Trophoblast cell (in vitro differentiated cells and primary cell): ENCODE data around the gene RFTN1.

Experiments
- DNase-seq, 2 donors: peaks; one replicate each; pipeline ENCODE4 v3.0.0-alpha.2; 2016
- H2AFZ ChIP-seq: 2 replicates; pipeline ENCODE4 v1.6.1; 2013; ENCODE audit warnings: low read length, moderate library complexity, mild to moderate bottlenecking; ENCODE audit not compliant: insufficient read depth, poor library complexity
- H2AK5ac ChIP-seq: 2 replicates; pipeline ENCODE4 v1.6.1; 2013; ENCODE audit warnings: mild to moderate bottlenecking, low read length
- H2BK120ac ChIP-seq: 2 replicates; pipeline ENCODE4 v1.6.1; 2013; ENCODE audit warnings: low read length, mild to moderate bottlenecking, moderate library complexity; ENCODE audit not compliant: insufficient read depth, poor library complexity
- H2BK12ac ChIP-seq: 2 replicates; pipeline ENCODE4 v1.6.1; 2013; ENCODE audit warnings: mild to moderate bottlenecking, low read length, moderate library complexity
- H2BK5ac ChIP-seq: 2 replicates; pipeline ENCODE4 v1.6.1; 2013; ENCODE audit warnings: low read length, low read depth, moderate library complexity, mild to moderate bottlenecking; ENCODE audit not compliant: poor library complexity
- H3K14ac ChIP-seq: 2 replicates; pipeline ENCODE4 v1.6.1; 2013; ENCODE audit warnings: mild to moderate bottlenecking, low read length
- H3K18ac ChIP-seq: 2 replicates; pipeline ENCODE4 v1.6.1; 2013; ENCODE audit warnings: mild to moderate bottlenecking, low read length
- H3K23ac ChIP-seq: 2 replicates; pipeline ENCODE4 v1.6.1; 2013; ENCODE audit warnings: low read length
- H3K27ac ChIP-seq: 2 replicates; pipeline ENCODE4 v1.5.1; 2013; ENCODE audit warnings: low read depth, mild to moderate bottlenecking, inconsistent platforms, low read length, moderate library complexity
- H3K27me3 ChIP-seq: 2 replicates; pipeline ENCODE4 v1.6.1; 2013; ENCODE audit warnings: inconsistent platforms, mild to moderate bottlenecking, low read length, moderate library complexity; ENCODE audit not compliant: insufficient read depth
- H3K36me3 ChIP-seq, 2 experiments: 1 replicate in 1 of 2; 2 replicates in 1 of 2; pipeline ENCODE4 v1.6.1; 2013; ENCODE audit warnings: low read length in 2 of 2, mild to moderate bottlenecking in 2 of 2, moderate library complexity in 1 of 2; ENCODE audit not compliant: insufficient read depth in 2 of 2, control insufficient read depth in 1 of 2
- H3K4ac ChIP-seq: 2 replicates; pipeline ENCODE4 v1.6.1; 2013; ENCODE audit warnings: low read depth, mild to moderate bottlenecking, low read length, moderate library complexity
- H3K4me1 ChIP-seq, 2 experiments: 1 replicate in 1 of 2; 2 replicates in 1 of 2; pipeline ENCODE4 v1.6.1; 2013; ENCODE audit warnings: low read length in 2 of 2, mild to moderate bottlenecking in 2 of 2, moderate library complexity in 1 of 2; ENCODE audit not compliant: insufficient read depth in 2 of 2, control insufficient read depth in 1 of 2
- H3K4me2 ChIP-seq: 2 replicates; pipeline ENCODE4 v1.6.1; 2013; ENCODE audit warnings: inconsistent platforms, mild to moderate bottlenecking, low read length, moderate library complexity
- H3K4me3 ChIP-seq: 2 replicates; pipeline ENCODE4 v1.5.1; 2013; ENCODE audit warnings: mild to moderate bottlenecking, low read depth, low read length, inconsistent platforms
- H3K79me1 ChIP-seq: one replicate; pipeline ENCODE4 v1.6.1; 2013; ENCODE audit warnings: low read length
- H3K79me2 ChIP-seq: 2 replicates; pipeline ENCODE4 v1.6.1; 2013; ENCODE audit warnings: low read length, mild to moderate bottlenecking; ENCODE audit not compliant: control insufficient read depth, insufficient read depth, poor library complexity
- H3K9ac ChIP-seq: 2 replicates; pipeline ENCODE4 v1.6.1; 2013; ENCODE audit warnings: mild to moderate bottlenecking, low read length
- H3K9me3 ChIP-seq: 2 replicates; pipeline ENCODE4 v1.6.1; 2013; ENCODE audit warnings: low read depth, mild to moderate bottlenecking, control low read depth, inconsistent platforms, low read length; ENCODE audit not compliant: insufficient read depth
- H4K12ac ChIP-seq: 2 replicates; pipeline ENCODE4 v1.6.1; 2013; ENCODE audit warnings: low read depth, mild to moderate bottlenecking, low read length, moderate library complexity
- H4K8ac ChIP-seq: 2 replicates; pipeline ENCODE4 v1.6.1; 2013; ENCODE audit warnings: low read depth, mild to moderate bottlenecking, low read length, moderate library complexity
- H4K91ac ChIP-seq: one replicate; pipeline ENCODE4 v1.6.1; 2013; ENCODE audit warnings: low read depth, mild to moderate bottlenecking, low read length, moderate library complexity
- WGBS: extraction: QIAGEN DNeasy Blood & Tissue Kit; methylation state at CpG from one replicate; pipeline ENCODE4 v1.1.7; 2013; ENCODE audit warnings: missing lambda C conversion rate; ENCODE audit not compliant: insufficient read length, insufficient coverage; ENCODE audit errors: extremely low coverage; 5-methylcytosine and 5-hydroxymethylcytosine counted together

The RFTN1 gene

DNA sequence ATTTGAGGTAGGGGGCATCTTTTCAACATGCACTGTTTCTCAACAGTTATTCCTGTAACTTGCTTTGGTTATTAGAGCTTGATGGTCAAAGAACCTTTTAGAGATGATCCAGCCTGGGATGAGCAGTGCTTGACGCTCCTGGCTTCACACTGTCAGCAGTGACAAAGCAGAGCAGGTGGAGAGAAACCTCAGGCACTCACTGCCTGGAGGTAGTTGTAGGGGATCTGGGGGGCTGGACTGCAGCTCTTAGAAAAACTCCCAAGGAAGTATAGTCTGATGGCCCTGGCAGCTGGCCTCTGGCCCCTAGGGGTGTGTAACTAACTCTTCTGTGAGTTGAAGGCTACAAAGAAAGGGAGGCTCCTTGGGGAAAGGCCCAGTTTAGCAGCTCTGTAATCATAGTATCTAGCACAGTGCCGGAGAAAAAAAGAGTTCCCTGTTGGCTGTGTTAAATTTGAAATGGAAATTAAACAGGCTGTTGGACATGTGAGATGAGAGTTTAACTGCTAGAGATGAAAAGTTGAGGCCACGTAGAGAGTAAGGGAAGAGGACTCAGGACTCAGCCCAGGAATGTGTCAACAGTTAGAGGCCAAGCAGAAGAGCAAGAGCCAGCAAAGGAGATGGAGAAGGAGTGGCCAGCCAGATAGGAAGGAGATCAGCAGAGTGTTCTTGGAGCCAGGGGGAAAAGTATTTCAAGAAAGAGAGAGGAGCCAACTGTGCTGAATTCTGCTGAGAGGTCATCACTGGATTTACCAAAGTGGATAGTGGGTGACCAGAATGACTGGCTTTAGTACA lies 234.3 kb downstream of the RFTN1 start:
- Histone ChIP-seq H2BK12ac (no peak overlapping the region), H3K4me3 (no peak overlapping the region), H4K12ac (no peak overlapping the region), H3K9me3 (no peaks in the 10 kb centered on the region), H3K4ac (no peak overlapping the region), H3K18ac (no peak overlapping the region), H3K9ac (no peak overlapping the region), H4K91ac (no peak overlapping the region), H2BK120ac (no peak overlapping the region), H3K79me1 (no peaks in the 10 kb centered on the region), H3K27me3 (no peaks in the 10 kb centered on the region), H3K36me3 (peaks cover 3 to 6% of the 10 kb centered on the region in 2 experiments), H4K8ac (no peak overlapping the region), H2BK5ac (no peak overlapping the region), H2AK5ac (no peak overlapping the region), H2AFZ (no peak overlapping the region), H3K79me2 (no peaks in the 10 kb centered on the region), H3K4me1 (no peaks in the 10 kb centered on the region), H3K4me2 (no peak overlapping the region), H3K23ac (no peak overlapping the region), H3K27ac (no peak overlapping the region), H3K14ac (no peak overlapping the region)
- no peak for DNase-seq
- no CpG with 5 or more reads among the region's 3 CpGs for WGBS

DNA sequence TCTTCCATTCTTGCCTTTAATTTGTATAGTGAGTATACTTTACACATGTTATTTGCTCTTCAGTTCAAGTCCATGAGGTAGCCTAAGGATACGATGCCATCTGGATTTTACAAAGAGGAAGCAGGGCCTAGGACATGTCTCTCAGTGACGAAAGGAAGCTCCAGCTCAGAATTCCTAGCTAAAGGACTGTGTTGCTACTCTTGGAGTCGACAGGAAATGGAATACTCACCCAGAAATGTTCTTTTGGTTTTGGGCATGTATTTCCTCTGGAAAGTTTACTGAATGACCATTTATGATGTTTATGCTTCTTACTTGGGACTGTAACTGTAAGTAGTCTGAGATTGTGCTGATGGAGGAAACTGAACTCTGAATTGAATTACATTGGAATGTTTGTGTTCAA lies 236.0 kb downstream of the RFTN1 start:
- no peak overlapping the region for H2BK5ac ChIP-seq
- H3K9me3 ChIP-seq: no peaks in the 10 kb centered on the region
- no peaks in the 10 kb centered on the region for H3K79me2 ChIP-seq
- H4K12ac ChIP-seq: no peak overlapping the region
- H4K91ac ChIP-seq: no peak overlapping the region
- H3K27me3 ChIP-seq: no peaks in the 10 kb centered on the region
- no peak overlapping the region for H3K18ac ChIP-seq
- H3K4me3 ChIP-seq: no peak overlapping the region
- H3K4me2 ChIP-seq: no peak overlapping the region
- no peak overlapping the region for H2AK5ac ChIP-seq
- no peak overlapping the region for H3K27ac ChIP-seq
- no peak overlapping the region for H4K8ac ChIP-seq
- no peak for DNase-seq
- H3K4ac ChIP-seq: no peak overlapping the region
- H3K4me1 ChIP-seq: no peaks in the 10 kb centered on the region
- no peak overlapping the region for H3K9ac ChIP-seq
- no peak overlapping the region for H2BK120ac ChIP-seq
- no peak overlapping the region for H3K14ac ChIP-seq
- H3K23ac ChIP-seq: no peak overlapping the region
- no peaks in the 10 kb centered on the region for H3K79me1 ChIP-seq
- peaks cover 4% of the 10 kb centered on the region in 2 experiments for H3K36me3 ChIP-seq
- no peak overlapping the region for H2AFZ ChIP-seq
- WGBS: no CpG with 5 or more reads among the region's 3 CpGs
- no peak overlapping the region for H2BK12ac ChIP-seq

DNA sequence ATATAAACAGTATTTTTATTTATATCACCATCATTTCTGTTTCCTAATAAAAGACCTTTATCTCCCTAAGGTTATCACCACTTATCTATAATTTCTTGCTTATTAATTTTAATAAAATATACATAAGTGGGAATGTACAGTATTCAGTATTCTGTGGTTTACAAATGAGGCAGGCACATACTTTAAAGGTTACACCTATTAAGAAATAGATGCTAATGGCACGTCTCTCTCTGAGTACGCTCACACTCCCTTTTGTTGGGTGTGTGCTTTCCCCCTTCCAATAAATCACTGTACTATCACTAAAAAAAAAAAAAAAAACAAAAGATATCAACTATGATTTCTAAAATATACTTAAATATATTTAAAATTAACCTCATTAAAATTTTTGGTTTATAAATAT lies 239.6 kb downstream of the RFTN1 start:
- Histone ChIP-seq H4K8ac (no peak overlapping the region), H4K91ac (no peak overlapping the region), H2AFZ (no peak overlapping the region), H3K9me3 (no peaks in the 10 kb centered on the region), H2BK12ac (no peak overlapping the region), H3K36me3 (peaks cover 6 to 10% of the 10 kb centered on the region in 2 experiments), H3K79me1 (no peaks in the 10 kb centered on the region), H2BK5ac (no peak overlapping the region), H3K27ac (no peak overlapping the region), H4K12ac (no peak overlapping the region), H2AK5ac (no peak overlapping the region), H3K4me3 (no peak overlapping the region), H2BK120ac (no peak overlapping the region), H3K79me2 (no peaks in the 10 kb centered on the region), H3K23ac (no peak overlapping the region), H3K9ac (no peak overlapping the region), H3K14ac (no peak overlapping the region), H3K4me1 (no peaks in the 10 kb centered on the region), H3K27me3 (no peaks in the 10 kb centered on the region), H3K18ac (no peak overlapping the region), H3K4me2 (no peak overlapping the region), H3K4ac (no peak overlapping the region)
- no CpG with 5 or more reads among the region's 2 CpGs for WGBS
- DNase-seq: no peak

DNA sequence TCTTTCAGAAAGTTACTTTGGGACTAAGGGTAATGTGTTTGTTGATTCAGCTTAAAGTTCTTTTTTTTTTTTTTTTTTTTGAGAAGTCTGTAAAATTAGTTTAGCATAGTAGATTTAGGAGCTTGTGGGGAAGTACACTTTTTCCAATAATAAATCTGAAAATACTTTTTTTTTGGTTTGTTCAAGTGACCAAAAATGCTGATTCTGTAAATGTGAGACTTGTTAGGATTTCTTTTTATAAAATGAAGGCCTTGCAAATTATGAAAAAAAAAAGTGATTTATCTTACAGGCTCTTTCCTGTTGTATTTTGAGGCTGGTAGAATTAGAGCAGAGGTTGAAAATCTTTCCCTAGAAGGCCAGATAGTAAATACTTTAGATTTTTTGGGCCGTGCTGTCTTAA lies 240.9 kb downstream of the RFTN1 start:
- Histone ChIP-seq H3K4me3 (no peak overlapping the region), H2BK12ac (no peak overlapping the region), H3K4ac (no peak overlapping the region), H3K18ac (no peak overlapping the region), H3K79me1 (no peaks in the 10 kb centered on the region), H3K36me3 (peaks cover 6 to 9% of the 10 kb centered on the region in 2 experiments), H3K27ac (no peak overlapping the region), H3K23ac (no peak overlapping the region), H3K14ac (no peak overlapping the region), H2BK120ac (no peak overlapping the region), H3K27me3 (no peaks in the 10 kb centered on the region), H3K9ac (no peak overlapping the region), H4K8ac (no peak overlapping the region), H3K4me1 (no peaks in the 10 kb centered on the region), H3K9me3 (no peaks in the 10 kb centered on the region), H2AFZ (no peak overlapping the region), H2BK5ac (no peak overlapping the region), H4K12ac (no peak overlapping the region), H2AK5ac (no peak overlapping the region), H3K79me2 (no peaks in the 10 kb centered on the region), H4K91ac (no peak overlapping the region), H3K4me2 (no peak overlapping the region)
- no peak for DNase-seq
- no CpG with 5 or more reads among the region's 1 CpG for WGBS
